NCI-H187 treated with DMSO at 0.1 percent for 48 hours (cell line): ENCODE measurements around the gene BCL2L2.
"Not testable (repeated sequence)": the region's sequence is repeated elsewhere in the genome, so short reads cannot be mapped to it uniquely, and the experiment has no call there.

ENCODE experiments used
- DNase-seq: peaks from one replicate; lab custom pipeline; 2025; lab: John Stamatoyannopoulos, UW

BCL2L2 gene, protein sequence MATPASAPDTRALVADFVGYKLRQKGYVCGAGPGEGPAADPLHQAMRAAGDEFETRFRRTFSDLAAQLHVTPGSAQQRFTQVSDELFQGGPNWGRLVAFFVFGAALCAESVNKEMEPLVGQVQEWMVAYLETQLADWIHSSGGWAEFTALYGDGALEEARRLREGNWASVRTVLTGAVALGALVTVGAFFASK

DNA sequence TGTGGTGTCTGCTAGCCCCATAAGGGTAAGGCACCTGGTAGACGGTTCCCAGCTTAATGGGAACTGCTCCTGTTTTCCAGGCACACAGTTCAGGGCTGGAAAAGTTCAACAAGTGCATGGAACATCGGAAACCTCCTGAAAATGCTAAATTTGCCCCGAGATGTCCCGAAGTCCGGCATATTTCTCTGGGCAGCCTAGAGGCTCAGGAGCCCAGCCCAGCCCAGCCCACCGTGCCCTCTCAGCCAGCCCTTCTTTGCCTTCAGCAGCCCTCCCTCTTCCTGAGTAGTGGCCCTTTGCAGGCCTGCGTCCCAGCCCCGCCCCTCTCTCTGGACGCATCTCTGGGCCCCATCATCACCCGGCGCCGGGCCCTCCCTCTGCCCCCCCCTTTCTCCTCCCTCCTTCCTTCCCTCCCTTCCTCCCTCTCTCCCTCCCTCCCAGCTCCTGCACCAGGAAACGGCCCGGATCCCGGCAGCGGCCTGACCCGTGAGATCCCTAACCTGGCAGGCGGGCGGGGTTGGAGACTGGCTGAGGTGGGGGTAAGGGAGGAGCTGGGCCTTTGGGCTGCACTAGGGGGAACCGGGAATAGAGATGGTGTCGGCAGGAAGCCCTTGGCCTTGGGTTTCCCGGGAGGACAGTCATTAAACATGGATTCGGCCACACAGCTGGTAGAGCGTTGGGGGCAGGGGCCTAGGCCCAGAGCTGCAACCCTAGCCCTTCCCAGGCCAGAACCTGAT lies at the start of gene BCL2L2:
Gene BCL2L2, plus strand, starts transcription at position 422 of the 734 bp plus-strand sequence. CDS start 935 bp downstream, outside the sequence.
- DNase-seq: peak; percentile 80

DNA sequence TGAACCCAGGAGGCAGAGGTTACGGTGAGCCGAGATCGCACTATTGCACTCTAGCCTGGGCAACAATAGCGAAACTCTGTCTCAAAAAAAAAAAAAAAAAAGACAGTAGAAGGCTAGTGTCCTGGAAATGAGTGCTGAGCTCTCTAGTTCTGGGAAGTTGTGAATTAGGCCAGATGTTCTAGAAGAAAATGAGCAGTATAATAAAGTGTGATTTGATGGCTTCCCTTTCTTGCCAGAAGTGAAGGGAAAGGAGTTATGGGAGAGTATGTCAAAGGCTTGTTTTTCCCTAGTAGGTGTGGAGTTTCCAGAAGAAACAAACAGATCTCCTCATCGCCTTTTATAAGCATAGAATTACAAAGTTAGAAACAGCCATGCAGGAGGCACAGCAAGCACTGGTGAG lies 48.4 kb upstream of the BCL2L2 start:
- no peak for DNase-seq

DNA sequence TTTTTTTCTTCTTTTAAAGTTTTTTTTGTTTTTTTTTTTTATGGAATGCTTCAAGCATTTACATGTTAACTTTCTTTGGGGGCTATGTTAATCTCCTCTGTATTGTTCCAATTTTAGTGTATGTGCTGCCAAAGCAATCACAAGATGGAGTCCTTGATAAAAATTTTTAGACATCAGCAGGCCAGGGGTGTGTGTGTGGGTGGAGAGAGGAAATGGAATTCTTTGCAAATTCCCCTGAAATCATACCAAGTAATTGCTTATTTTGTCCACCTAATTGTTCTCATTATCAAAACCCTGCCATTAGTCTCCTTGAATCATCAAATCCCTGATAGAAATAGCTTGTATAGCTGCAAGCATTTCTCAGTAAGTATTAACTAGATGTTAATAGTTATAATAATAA lies 47.2 kb upstream of the BCL2L2 start:
- DNase-seq: no peak

DNA sequence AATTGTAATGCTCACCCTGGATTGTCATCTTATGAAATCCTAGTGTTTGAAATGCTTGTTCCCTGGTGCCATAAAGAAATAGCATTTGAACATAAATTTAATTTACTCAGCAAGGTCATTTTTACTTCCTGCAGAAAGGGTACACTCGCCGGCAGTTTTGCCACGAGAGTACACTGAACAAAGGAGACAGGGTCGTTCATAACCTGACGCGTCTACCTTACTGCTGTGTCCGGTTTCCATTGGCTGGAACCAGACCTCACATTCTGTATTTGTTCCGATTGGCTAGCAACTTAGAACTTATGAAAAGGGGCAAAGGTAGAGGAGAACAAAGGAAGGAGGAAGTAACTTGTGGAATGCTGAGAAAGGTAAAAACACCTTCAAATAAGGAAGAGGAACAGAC lies 45.8 kb upstream of the BCL2L2 start:
- not testable (repeated sequence) for DNase-seq

DNA sequence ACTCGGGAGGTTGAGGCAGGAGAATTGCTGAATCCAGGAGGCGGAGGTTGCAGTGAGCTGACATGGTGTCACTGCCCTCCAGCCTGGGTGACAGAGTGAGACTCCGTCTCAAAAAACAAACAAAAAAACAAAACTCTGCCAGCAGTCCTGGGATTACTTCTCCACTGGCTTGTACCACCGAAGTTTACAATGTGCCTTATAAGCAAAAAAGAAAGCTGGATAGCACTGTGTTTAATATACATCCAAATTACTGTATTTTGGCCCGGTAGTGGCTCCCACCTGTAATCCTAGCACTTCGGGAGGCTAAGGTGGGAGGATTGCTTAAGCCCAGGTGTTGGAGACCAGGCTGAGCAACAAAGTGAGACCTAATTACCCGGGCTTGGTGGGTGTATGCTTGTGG lies 37.4 kb upstream of the BCL2L2 start:
- no peak for DNase-seq

DNA sequence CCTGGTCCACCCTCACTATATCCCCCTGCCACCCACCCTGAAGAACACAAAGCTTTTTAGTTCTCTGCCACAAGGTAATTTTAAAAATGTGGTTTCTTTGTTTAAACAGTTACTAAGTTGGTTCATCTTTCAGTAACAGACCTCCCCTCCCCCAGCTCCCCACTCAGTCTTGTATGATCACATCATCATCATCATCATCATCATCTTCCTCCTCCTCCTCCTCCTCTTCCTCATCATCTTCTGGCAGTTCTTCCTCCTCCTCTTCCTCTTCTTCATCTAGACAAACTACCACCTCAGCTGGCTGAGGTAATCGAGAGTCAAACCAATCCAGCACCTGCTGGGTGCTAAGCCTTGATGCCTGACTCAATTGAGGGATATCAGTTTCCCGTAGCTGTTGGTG lies 31.2 kb upstream of the BCL2L2 start:
- no peak for DNase-seq

DNA sequence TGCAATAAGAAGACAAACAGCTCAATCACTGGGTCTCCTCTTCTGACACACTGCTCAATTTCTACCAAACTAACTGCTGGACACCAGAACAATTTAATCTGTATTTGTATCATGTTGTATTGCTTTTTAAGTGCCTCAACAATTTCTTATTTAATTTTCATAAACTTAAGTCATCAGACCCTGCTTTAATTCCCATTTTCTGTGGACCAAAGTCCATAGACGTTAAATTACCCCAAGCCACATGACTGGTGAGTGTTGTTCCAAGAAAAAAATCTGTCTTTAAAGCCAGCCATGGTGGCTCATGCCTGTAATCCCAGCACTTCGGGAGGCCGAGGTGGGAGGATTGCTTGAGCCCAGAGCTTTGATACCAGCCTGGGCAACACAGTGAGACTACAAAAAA lies 29.4 kb upstream of the BCL2L2 start:
- no peak for DNase-seq

DNA sequence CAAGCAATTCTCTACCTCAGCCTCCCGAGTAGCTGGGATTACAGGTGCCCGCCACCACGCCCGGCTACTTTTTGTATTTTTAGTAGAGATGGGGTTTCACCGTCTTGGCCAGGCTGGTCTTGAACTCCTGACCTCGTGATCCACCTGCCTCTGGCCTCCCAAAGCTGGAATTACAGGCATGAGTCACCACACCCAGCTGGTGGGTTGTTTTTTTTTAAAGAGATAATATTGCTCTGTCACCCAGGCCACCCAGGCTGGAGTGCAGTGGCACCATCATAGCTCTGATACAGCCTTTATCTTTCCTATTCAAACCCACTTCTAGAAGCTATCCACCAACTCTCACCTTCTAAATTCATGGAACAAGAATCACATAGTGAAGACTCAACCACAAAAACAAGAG lies 28.7 kb upstream of the BCL2L2 start:
- DNase-seq: not testable (repeated sequence)

DNA sequence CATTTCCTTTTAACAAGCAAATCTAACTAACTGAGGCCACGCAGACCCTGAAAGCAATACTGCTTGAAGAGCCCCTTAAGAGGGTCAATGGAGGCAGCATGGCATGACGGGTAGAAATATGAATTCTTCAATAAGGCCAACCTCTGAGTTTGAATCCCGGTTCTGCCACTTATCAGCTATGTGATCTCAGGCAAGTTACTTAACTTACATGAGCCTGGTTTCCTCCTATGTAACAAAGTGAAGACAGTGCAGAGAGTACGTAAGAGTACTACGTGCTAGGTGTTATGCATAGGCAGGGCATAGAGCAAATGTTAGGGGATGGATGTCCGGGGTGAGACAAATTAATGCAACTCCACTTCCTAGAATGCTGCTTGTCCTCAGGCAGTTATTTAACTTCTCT lies 25.4 kb upstream of the BCL2L2 start:
- DNase-seq: no peak

DNA sequence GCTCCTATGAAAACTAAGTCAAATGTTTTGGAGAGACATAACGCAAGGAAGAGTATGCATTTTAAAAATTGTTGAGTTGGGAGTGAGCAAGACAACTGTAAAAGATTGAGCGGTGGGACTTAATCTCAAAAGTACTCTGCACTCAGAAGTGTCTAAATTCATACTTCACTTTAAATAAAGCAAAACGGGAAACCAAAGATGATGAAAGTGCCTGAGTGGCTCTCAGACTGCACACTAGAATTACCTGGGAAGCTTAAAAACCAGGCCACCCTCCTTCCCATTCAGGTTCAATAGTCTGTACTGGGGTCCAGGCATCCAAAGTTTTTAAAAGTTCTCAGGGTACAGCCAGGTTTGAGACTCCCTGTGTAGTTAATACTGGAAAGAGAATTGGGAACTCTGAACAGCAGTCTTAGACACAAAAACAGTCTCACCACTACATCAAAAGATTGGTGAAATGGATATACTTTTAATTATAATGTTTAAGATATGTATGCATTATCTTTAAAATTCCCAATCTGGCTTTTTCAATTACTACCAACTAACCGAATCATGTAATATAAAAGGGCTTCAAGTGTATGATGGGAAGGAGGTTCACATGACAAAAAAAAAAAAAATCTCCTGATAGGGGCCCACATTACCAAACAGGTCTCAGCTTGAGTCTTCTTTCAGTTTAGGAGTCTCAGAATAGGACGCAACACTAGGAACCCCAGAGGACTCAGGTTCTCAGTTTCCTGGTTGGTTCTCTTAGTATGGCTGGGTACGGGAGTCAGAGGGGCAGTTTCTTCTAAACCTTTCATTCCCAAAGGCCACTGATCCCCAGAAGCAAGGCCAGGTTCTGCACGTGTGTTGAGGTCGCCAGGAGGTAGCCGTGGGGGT lies 21.7 kb upstream of the BCL2L2 start:
- DNase-seq: no peak

DNA sequence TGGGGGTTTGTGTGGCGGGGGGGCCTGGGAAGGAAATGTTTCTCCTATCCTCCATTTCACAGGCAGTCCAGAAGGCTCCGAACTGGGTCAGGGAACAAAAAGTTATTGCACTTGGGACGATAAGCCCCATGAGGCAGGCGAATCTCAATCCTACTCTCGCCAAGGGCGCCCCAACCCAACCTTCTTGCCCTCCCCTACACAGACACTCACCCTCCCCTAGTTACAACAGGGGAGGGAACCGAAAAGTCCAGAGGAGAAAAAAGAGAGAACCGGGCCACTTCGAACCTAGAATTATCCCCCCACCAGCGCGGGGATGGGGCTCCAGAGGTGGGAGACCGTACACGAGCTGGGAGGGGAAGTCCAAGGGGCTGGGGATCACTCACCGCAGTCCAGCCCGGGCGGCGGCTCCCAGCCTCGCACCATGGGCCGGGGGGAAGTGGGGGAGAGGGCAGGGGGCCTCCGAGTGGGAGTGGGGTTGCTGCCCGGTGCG lies 21.1 kb upstream of the BCL2L2 start:
- no peak for DNase-seq

DNA sequence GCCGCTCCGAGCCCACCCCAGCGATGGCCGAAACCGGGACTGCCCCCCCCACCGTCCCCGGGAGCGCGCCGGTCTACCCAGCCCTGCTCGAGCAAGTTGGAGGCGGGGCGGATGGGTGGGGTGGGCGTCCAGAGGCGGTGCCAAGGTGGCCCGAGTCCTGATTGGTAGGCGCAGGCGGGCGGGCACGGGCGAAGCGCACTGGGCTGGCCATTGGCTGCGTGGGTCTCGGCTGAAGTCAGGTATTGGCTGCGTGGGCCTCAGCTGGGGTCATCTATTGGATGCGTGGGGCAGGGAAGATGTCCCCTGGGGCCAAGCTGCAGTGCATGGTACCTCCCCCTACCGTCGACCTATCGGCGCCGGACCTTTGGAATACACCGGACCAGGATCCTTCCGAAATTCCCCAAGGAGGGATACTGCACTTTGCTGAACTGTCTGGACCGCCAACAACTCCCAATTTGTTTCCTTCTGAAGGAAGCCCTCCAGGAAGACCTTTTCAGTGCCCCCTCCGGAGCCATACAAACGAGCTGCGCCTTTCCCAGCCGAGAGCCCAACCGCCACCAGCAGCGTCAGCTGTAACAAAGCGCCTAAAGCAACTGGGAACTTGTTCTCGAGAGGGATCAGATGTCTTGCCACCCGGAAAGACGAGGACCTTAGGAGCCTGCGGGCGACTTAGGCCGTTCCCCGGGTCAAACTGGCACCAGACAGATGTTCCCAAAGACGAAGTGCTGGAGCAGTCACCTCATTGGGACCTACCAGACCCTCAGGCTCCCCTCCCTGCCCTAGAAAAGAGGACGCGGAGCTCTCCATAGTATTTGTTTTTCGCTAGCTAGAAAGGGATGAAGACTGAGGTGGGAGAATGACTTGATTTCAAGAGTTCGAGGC lies 20.4 kb upstream of the BCL2L2 start, which contains the start of gene HOMEZ:
Gene HOMEZ, minus strand, starts transcription at position 113 of the 882 bp plus-strand sequence. CDS start 180 bp downstream, outside the sequence.
- DNase-seq: peak; percentile 89

DNA sequence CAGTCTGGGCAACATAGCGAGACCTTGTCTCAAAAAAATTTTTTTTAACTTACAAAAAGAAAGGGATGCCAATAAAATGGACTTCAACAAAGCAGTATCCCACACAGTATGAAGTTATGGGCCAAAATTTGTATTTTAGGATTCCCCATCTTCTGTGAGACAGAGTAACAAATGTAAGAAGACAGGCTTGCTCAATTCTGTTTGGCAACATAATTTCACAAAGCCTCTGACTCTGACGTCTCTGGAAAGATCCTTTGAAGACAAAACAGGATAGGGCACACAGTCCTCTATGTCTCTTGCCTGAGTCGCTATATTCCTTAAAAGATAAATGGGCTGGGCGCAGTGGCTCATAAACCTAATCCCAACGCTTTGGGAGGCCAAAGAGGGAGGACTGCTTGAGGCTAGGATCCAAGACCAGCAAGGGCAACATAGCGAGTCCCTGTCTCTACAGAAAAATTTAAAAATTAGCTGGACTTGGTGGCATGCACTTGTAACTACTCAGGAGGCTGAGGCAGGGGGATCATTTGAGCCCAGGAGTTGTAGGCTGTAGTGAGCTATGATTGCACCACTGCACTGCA lies 19.6 kb upstream of the BCL2L2 start:
- DNase-seq: no peak

DNA sequence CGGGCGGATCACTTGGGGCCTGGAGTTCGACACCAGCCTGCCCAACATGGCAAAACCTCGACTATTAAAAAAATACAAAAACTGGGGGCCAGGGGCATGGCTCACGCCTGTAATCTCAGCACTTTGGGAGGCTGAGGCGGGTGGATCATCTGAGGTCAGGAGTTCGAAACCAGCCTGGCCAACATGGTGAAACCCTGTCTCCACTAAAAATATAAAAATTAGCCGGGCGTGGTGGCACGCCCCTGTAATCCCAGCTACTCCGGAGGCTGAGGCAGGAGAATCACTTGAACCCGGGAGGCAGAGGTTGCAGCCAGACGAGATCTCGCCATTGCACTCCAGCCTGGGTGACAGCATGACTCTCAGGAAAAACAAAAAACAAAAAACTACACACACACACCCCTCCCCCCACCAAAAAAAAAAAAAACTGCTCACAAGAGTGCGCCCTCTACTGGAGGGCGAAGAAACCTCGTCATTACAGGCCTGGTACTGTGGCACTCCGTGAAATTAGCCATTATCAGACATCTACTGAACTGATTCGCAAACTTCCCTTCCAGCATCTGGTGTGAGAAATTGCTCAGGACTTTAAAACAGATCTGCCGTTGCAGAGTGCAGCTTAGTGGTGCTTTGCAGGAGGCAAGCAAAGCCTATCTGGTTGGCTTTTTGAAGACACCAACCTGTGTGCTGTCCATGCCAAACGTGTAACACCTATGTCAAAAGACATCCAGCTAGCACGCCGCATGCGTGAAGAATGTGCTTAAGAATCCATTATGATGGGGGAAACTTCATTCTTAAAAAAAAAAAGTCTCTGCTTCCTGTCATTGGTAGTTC lies 11.7 kb upstream of the BCL2L2 start:
- DNase-seq: no peak

DNA sequence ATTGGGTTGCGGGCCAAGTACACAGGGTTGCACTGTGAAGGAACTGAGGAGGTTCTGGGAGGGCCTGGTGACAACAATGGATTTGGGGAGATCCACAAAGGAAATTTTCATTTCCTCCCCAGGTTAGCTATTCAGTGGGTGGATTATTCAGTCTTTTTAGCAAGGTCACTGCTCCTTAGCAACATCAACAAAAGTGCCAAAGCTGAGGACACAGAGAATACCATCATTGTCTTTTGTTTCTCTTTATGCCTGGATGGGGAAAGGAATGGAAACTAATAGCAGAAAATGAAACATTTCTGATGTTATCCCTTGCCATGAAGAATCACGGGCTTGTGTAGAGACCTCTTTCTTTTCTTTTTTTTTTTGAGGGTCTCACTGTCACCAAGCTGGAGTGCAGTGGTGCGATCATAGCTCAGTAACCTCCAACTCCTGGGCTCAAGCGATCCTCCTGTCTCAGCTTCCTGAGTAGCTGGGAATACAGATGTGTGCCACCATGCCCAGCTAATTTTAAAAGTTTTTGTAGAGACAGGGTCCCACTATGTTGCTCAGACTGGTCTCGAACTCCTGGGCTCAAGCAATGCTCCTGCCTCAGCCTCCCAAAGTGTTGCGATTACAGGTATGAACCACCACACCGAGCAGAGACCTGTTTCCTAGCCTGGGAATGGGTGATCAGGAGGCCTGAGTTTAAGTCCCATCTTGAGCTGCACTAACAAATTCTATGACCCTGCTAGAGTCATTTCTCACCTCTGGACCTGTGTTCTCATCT lies 10.4 kb upstream of the BCL2L2 start:
- DNase-seq: no peak

DNA sequence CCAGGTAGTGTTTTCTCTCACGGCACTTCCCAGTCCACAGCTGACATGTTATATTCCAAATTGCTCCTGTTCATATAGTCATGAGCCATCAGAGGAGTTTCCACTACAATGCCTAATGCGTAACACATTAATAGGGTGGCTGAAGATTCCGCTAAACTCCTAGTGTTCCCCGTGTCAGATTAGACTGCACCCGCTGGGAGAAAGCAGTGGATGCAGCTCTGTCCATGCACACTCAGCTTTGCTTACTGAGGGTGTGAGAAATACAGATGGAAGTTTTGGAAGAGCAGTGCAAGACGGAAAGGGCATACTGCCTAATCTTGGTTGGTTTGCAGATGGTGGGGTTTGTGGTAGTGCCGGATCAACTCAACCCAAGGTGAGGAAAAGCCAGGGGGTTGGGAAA lies 9.5 kb upstream of the BCL2L2 start:
- DNase-seq: no peak

DNA sequence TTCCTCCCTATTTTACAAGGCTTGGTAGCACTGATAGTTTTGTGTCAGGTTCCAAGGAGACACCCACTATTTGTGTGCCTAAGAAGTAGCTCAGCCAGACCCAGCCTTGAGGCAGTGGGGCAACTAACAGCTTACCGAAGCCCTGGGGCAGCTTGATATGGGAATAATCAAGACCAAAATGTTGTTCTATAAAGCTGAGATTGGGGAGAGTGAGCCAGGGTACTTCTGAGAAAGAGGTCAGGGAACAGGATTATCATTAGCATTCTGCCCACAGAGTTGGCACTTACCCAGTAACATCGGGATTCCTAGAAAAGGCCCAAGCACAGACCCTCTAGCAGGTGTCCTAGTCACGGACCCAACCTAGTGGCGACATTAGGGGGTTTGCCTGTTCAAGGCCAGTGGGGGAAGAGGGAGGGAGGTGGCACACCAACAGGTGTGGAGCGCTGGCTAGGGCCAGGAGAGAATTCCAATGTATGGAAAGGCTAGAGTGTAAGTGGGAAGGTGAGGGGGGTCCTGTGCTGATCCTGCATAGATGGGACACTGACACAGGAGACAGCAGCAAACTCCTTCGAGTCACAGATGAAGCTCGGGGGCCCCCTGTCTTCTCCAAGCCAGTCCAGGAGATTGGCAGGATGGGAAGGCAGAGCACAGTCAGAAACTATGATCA lies 8.9 kb upstream of the BCL2L2 start:
- no peak for DNase-seq

DNA sequence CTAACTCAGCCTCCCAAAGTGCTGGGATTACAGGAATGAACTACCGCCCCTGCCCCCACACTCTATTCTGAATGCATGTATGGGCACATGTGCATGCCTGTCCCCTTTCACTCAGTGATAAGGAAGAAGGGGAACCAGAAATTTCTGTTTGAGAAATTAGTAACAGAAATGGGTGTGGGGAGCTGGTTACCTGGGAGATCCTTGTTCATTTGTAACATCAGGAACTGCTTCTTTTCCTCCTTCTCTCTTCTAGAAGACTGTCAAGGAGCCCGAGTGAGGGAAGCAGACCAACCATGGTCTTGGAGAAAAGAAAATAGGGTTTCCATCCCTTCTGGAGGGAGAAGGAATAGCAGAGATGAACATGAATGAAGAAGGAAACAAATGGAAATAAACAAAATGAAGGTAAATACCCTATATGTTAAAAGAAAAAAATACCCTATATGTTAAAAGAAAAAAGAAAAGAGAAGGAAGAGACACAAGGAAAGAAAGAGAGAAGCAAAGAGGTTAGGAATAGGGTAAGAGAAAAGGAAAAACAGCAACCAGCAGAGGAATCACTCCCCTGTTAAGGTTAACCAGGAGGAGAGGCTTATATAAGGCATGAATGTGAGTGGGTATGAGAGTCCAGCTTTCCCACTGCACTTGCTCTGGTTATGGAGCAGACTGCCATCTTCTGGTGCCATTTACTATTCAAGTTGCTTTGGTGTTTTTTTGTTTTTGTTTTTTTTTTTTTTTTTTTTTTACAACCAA lies 7.2 kb upstream of the BCL2L2 start:
- no peak for DNase-seq
